Skeletal muscle tissue (tissue), 4 donors: ENCODE measurements around the gene YPEL5. TPM values are rescaled to one million over a fixed set of nuclear protein-coding genes. Genes with fewer than 3 reads are reported as not detected.
"Not testable (repeated sequence)": the region's sequence is repeated elsewhere in the genome, so short reads cannot be mapped to it uniquely, and the experiment has no call there.

Experiments used
- H3K27ac ChIP-seq: one replicate; pipeline ENCODE4 v1.7.0; 2013; ENCODE audit warnings: mild to moderate bottlenecking, low read depth, low read length, inconsistent platforms
- H3K27me3 ChIP-seq, 3 donors: one replicate each; pipeline ENCODE4 v1.7.0; 2013; ENCODE audit warnings: low read length in 3 of 3; ENCODE audit not compliant: control insufficient read depth in 3 of 3, insufficient read depth in 3 of 3
- H3K36me3 ChIP-seq, 3 donors: one replicate each; pipeline ENCODE4 v1.7.0; 2013; ENCODE audit warnings: low read length in 3 of 3; ENCODE audit not compliant: control insufficient read depth in 3 of 3, insufficient read depth in 3 of 3
- H3K4me1 ChIP-seq, 3 donors: one replicate each; pipeline ENCODE4 v1.7.0; 2013; ENCODE audit warnings: low read length in 3 of 3, mild to moderate bottlenecking in 3 of 3; ENCODE audit not compliant: control insufficient read depth in 3 of 3, insufficient read depth in 3 of 3
- H3K4me3 ChIP-seq, 3 donors: one replicate each; pipeline ENCODE4 v1.7.0; 2013; ENCODE audit warnings: low read length in 3 of 3
- H3K9ac ChIP-seq, 3 donors: one replicate each; pipeline ENCODE4 v1.7.0; 2013; ENCODE audit warnings: low read length in 3 of 3, mild to moderate bottlenecking in 3 of 3, moderate library complexity in 2 of 3, low read depth in 1 of 3
- H3K9me3 ChIP-seq, 3 donors: one replicate each; pipeline ENCODE4 v1.7.0; 2013; ENCODE audit warnings: low read length in 3 of 3; ENCODE audit not compliant: control insufficient read depth in 3 of 3
- total RNA-seq: library from RNA; depleted of rRNA; stranded (reverse); fragments of >200 nt; gene quantifications from one replicate; pipeline ENCODE4 v1.2.3, GENCODE V29; 2014
- donor health status: Osteomylitis.

YPEL5 gene
- total RNA-seq, 1 donor from 2014 or later, result 64.7 TPM

- Histone ChIP-seq H3K27ac (no peak overlapping the region), H3K4me1 (no peaks in the 10 kb centered on the region), H3K9ac (no peak overlapping the region), H3K4me3 (no peak overlapping the region), H3K36me3 (no peaks in the 10 kb centered on the region), H3K27me3 (peaks cover 0 to 5% (median 4%) of the 10 kb centered on the region in 3 donors), H3K9me3 (no peaks in the 10 kb centered on the region)
Observed at GRCh38 chr2:30110773-30111172, 36.0 kb upstream of the YPEL5 start.

- H3K27me3 ChIP-seq, H3K4me3 ChIP-seq, H3K36me3 ChIP-seq, H3K4me1 ChIP-seq, H3K27ac ChIP-seq, H3K9me3 ChIP-seq, H3K9ac ChIP-seq: not testable (repeated sequence)
Observed at GRCh38 chr2:30111186-30111585, 35.6 kb upstream of the YPEL5 start.

- H3K9me3 ChIP-seq, result no peaks in the 10 kb centered on the region
- no peaks in the 10 kb centered on the region for H3K4me1 ChIP-seq
- no peak overlapping the region for H3K27ac ChIP-seq
- H3K27me3 ChIP-seq, result no peaks in the 10 kb centered on the region
- no peak overlapping the region for H3K9ac ChIP-seq
- no peaks in the 10 kb centered on the region for H3K36me3 ChIP-seq
- no peak overlapping the region for H3K4me3 ChIP-seq
Observed at GRCh38 chr2:30112561-30112960, 34.2 kb upstream of the YPEL5 start.

DNA sequence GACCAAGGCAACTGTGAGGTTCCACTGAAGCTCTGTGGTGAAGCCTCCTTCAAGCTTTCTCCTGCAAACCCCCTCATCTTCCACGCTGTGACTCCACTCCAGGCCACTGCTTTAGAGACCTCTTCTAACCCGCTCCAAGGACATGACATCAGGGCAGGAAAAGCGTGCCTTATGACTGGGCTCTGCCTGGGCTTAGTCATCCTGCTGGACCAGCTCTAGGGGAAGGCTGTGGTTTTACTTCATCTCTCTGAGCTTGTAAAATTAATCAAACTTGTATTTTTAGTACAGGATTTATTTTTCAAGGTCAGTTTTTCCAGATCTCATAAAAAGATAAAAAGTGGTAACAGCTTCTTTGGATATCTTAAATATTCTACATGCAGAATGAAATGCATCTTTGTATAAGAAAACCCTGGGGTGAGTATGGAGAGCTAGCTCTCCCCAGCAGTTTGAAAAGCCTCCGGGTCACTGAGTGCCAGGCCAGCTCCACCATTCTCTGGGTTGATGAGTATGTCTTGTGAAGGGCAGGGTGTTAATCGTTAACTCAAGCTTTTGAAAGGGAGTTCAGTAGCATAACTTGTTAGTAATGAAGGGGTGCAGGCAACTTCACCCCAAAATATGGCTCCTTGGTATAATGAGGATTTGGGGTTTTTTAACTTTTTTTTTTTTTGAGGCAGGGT is 33.1 kb upstream of the YPEL5 start:
- Histone ChIP-seq H3K4me3 (no peak overlapping the region), H3K4me1 (no peaks in the 10 kb centered on the region), H3K9ac (no peak overlapping the region), H3K9me3 (no peaks in the 10 kb centered on the region), H3K27me3 (no peaks in the 10 kb centered on the region), H3K27ac (no peak overlapping the region), H3K36me3 (no peaks in the 10 kb centered on the region)

GRCh38 chr2:30115141-30115980 is 31.4 kb upstream of the YPEL5 start:
- Histone ChIP-seq H3K27ac (no peak overlapping the region), H3K36me3 (no peaks in the 10 kb centered on the region), H3K4me1 (no peaks in the 10 kb centered on the region), H3K4me3 (no peak overlapping the region), H3K9me3 (no peaks in the 10 kb centered on the region), H3K27me3 (peaks cover 0 to 2% (median 0%) of the 10 kb centered on the region in 3 donors), H3K9ac (no peak overlapping the region)

DNA sequence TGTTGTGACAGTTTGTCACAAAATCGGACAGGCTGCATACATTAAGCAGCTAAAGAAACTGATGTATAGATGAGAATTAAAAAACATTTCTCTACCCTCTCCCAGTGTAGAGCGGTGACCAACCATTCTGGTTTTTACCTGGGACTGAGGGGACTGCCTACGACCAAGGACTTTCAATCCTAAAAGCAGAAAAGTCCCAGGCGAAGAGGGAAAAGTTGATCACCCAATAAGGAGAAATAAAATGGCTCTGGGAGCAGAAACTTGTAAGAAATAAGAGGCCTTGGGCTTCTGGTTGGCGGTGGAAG is 30.9 kb upstream of the YPEL5 start:
- Histone ChIP-seq H3K27me3 (peaks cover 0 to 4% (median 0%) of the 10 kb centered on the region in 3 donors), H3K27ac (no peak overlapping the region)

DNA sequence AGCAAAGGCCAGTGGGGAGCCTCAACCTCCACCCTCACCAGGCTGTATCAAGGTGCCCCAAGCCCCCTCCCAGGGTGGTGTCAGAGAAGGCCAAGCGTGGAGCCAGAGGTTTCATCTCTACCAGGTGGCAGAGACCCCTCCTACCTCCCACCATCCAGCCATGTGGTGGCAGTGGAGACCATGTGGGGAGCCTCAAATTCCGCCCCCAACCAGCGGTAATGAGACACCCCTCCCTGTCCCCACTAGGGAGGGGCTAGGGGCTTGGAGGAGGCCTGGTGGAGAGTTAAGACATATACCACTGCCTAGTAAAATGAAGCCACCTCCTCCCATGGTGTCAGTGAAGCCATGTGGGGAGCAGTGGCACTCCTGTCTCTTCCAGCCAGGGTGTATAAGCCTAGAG is 24.4 kb upstream of the YPEL5 start:
- no peaks in the 10 kb centered on the region for H3K4me1 ChIP-seq
- peaks cover 0 to 8% (median 6%) of the 10 kb centered on the region in 3 donors for H3K27me3 ChIP-seq
- H3K9me3 ChIP-seq, result no peaks in the 10 kb centered on the region
- H3K36me3 ChIP-seq, result no peaks in the 10 kb centered on the region
- no peak overlapping the region for H3K27ac ChIP-seq
- no peak overlapping the region for H3K4me3 ChIP-seq
- H3K9ac ChIP-seq, result no peak overlapping the region

More for the DNA sequence above, 30.9 kb upstream of the YPEL5 start:
- Histone ChIP-seq H3K4me1 (no peaks in the 10 kb centered on the region), H3K4me3 (no peak overlapping the region), H3K9ac (no peak overlapping the region), H3K36me3 (no peaks in the 10 kb centered on the region), H3K9me3 (no peaks in the 10 kb centered on the region)

GRCh38 chr2:30127016-30127893 is 19.6 kb upstream of the YPEL5 start:
- Histone ChIP-seq H3K4me3 (no peak overlapping the region), H3K9me3 (no peaks in the 10 kb centered on the region), H3K4me1 (no peaks in the 10 kb centered on the region), H3K27ac (no peak overlapping the region), H3K27me3 (peaks cover 0 to 2% (median 0%) of the 10 kb centered on the region in 3 donors), H3K9ac (no peak overlapping the region), H3K36me3 (no peaks in the 10 kb centered on the region)

- Histone ChIP-seq H3K4me1 (no peaks in the 10 kb centered on the region), H3K27me3 (peaks cover 0 to 4% (median 0%) of the 10 kb centered on the region in 3 donors), H3K27ac (no peak overlapping the region), H3K36me3 (no peaks in the 10 kb centered on the region), H3K4me3 (no peak overlapping the region), H3K9ac (no peak overlapping the region), H3K9me3 (no peaks in the 10 kb centered on the region)
Observed at GRCh38 chr2:30134582-30134981, 12.2 kb upstream of the YPEL5 start.
